ENCODE measurements around the gene RAB40B. TPM values are rescaled to one million over a fixed set of nuclear protein-coding genes. Genes with fewer than 3 reads are reported as not detected.

The RAB40B gene
- total RNA-seq, 1 experiment from 2014 or later: 3.2 TPM

- Histone ChIP-seq H3K4me1 (ENCODE audit: insufficient read depth, low read length, poor library complexity, severe bottlenecking) (no peaks in the 10 kb centered on the region), H3K9me3 (ENCODE audit: low read depth, low read length, poor library complexity, severe bottlenecking) (no peaks in the 10 kb centered on the region), H3K27me3 (replicated peaks; ENCODE audit: insufficient read depth, low read depth, low read length, poor library complexity) (no peaks in the 10 kb centered on the region), H3K36me3 (ENCODE audit: insufficient read depth, low read length, poor library complexity, severe bottlenecking) (no peaks in the 10 kb centered on the region), H3K4me3 (ENCODE audit: low read depth, low read length, poor library complexity, severe bottlenecking) (no peak overlapping the region), H3K27ac (ENCODE audit: low read depth, low read length, poor library complexity, severe bottlenecking) (no peak overlapping the region)
- no TSS peak for BruUV-seq (replicated peaks)
- DNase-seq (ENCODE audit: low spot score): no peak
- intact Hi-C loops (cut with micrococcal nuclease; ENCODE audit: unreplicated experiment): no loop called here
- ChIA-PET CTCF (no interaction called here), POLR2A (ENCODE audit: low non-redundant PET) (no interaction called here)
- TF ChIP-seq EZH2 (IDR thresholded peaks at IDR 0.05; ENCODE audit: borderline replicate concordance, low read depth, low read length, poor library complexity, severe bottlenecking) (no peak), CTCF (conservative IDR thresholded peaks at IDR 0.05; ENCODE audit: low read depth, low read length) (no peak)
These were observed 40.6 kb downstream of the RAB40B start for GRCh38 chr17:82657926-82658325.

GRCh38 chr17:82656266-82656665 is 42.2 kb downstream of the RAB40B start:
- Histone ChIP-seq H3K36me3 (ENCODE audit: insufficient read depth, low read length, poor library complexity, severe bottlenecking) (no peaks in the 10 kb centered on the region), H3K9me3 (ENCODE audit: low read depth, low read length, poor library complexity, severe bottlenecking) (no peaks in the 10 kb centered on the region), H3K4me3 (ENCODE audit: low read depth, low read length, poor library complexity, severe bottlenecking) (no peak overlapping the region), H3K27ac (ENCODE audit: low read depth, low read length, poor library complexity, severe bottlenecking) (no peak overlapping the region), H3K27me3 (replicated peaks; ENCODE audit: insufficient read depth, low read depth, low read length, poor library complexity) (no peaks in the 10 kb centered on the region), H3K4me1 (ENCODE audit: insufficient read depth, low read length, poor library complexity, severe bottlenecking) (no peaks in the 10 kb centered on the region)
- DNase-seq (ENCODE audit: low spot score): no peak
- no TSS peak for BruUV-seq (replicated peaks)
- ChIA-PET CTCF (no interaction called here), POLR2A (ENCODE audit: low non-redundant PET) (no interaction called here)
- TF ChIP-seq EZH2 (IDR thresholded peaks at IDR 0.05; ENCODE audit: borderline replicate concordance, low read depth, low read length, poor library complexity, severe bottlenecking) (no peak), CTCF (conservative IDR thresholded peaks at IDR 0.05; ENCODE audit: low read depth, low read length) (no peak)
- intact Hi-C loops (cut with micrococcal nuclease; ENCODE audit: unreplicated experiment): no loop called here

GRCh38 chr17:82655523-82655922 is 43.0 kb downstream of the RAB40B start:
- no peak for TF ChIP-seq CTCF (conservative IDR thresholded peaks at IDR 0.05; ENCODE audit: low read depth, low read length)
- no peak for TF ChIP-seq EZH2 (IDR thresholded peaks at IDR 0.05; ENCODE audit: borderline replicate concordance, low read depth, low read length, poor library complexity, severe bottlenecking)
- ChIA-PET POLR2A (ENCODE audit: low non-redundant PET) (no interaction called here), CTCF (no interaction called here)
- Histone ChIP-seq H3K4me3 (ENCODE audit: low read depth, low read length, poor library complexity, severe bottlenecking) (no peak overlapping the region), H3K36me3 (ENCODE audit: insufficient read depth, low read length, poor library complexity, severe bottlenecking) (no peaks in the 10 kb centered on the region), H3K4me1 (ENCODE audit: insufficient read depth, low read length, poor library complexity, severe bottlenecking) (no peaks in the 10 kb centered on the region), H3K9me3 (ENCODE audit: low read depth, low read length, poor library complexity, severe bottlenecking) (no peaks in the 10 kb centered on the region), H3K27me3 (replicated peaks; ENCODE audit: insufficient read depth, low read depth, low read length, poor library complexity) (no peaks in the 10 kb centered on the region), H3K27ac (ENCODE audit: low read depth, low read length, poor library complexity, severe bottlenecking) (no peak overlapping the region)
- intact Hi-C loops (cut with micrococcal nuclease; ENCODE audit: unreplicated experiment): no loop called here
- no TSS peak for BruUV-seq (replicated peaks)
- DNase-seq (ENCODE audit: low spot score): no peak
